Kidney epithelial cell (primary cell): ENCODE measurements around the gene MEGF6. TPM values are rescaled to one million over a fixed set of nuclear protein-coding genes. Genes with fewer than 3 reads are reported as not detected.

Experiments used
- DNase-seq: peaks from one replicate; pipeline ENCODE4 v3.0.0-alpha.2; 2010; ENCODE audit warnings: low read depth
- H3K27me3 ChIP-seq: 2 replicates; pipeline ENCODE4 v1.6.0; 2011; ENCODE audit warnings: low read length; ENCODE audit not compliant: control insufficient read depth, insufficient read depth
- H3K36me3 ChIP-seq: 2 replicates; pipeline ENCODE4 v1.5.1; 2011; ENCODE audit warnings: low read length; ENCODE audit not compliant: control insufficient read depth, insufficient read depth
- H3K4me3 ChIP-seq: 2 replicates; pipeline ENCODE4 v1.5.1; 2011; ENCODE audit warnings: low read depth, mild to moderate bottlenecking, control low read depth, low read length
- CTCF ChIP-seq: IDR thresholded peaks from 2 replicates; pipeline ENCODE4 v1.5.1; 2011; ENCODE audit warnings: mild to moderate bottlenecking, moderate library complexity, low read length, control low read depth, inconsistent platforms; ENCODE audit not compliant: insufficient read depth, poor library complexity, severe bottlenecking
- total RNA-seq: library from RNA; depleted of rRNA; stranded (reverse); fragments of >200 nt; gene quantifications from 2 replicates; pipeline ENCODE4 v1.2.3, GENCODE V29; 2015

Gene MEGF6
- total RNA-seq, 1 donor from 2014 or later = 13.1 TPM

GRCh38 chr1:3468236-3469103 is 142.8 kb downstream of the MEGF6 start:
- DNase-seq = no peak
- TF ChIP-seq CTCF = no peak
- H3K27me3 ChIP-seq = no peaks in the 10 kb centered on the region
- no peak overlapping the region for H3K4me3 ChIP-seq
- no peaks in the 10 kb centered on the region for H3K36me3 ChIP-seq

DNA sequence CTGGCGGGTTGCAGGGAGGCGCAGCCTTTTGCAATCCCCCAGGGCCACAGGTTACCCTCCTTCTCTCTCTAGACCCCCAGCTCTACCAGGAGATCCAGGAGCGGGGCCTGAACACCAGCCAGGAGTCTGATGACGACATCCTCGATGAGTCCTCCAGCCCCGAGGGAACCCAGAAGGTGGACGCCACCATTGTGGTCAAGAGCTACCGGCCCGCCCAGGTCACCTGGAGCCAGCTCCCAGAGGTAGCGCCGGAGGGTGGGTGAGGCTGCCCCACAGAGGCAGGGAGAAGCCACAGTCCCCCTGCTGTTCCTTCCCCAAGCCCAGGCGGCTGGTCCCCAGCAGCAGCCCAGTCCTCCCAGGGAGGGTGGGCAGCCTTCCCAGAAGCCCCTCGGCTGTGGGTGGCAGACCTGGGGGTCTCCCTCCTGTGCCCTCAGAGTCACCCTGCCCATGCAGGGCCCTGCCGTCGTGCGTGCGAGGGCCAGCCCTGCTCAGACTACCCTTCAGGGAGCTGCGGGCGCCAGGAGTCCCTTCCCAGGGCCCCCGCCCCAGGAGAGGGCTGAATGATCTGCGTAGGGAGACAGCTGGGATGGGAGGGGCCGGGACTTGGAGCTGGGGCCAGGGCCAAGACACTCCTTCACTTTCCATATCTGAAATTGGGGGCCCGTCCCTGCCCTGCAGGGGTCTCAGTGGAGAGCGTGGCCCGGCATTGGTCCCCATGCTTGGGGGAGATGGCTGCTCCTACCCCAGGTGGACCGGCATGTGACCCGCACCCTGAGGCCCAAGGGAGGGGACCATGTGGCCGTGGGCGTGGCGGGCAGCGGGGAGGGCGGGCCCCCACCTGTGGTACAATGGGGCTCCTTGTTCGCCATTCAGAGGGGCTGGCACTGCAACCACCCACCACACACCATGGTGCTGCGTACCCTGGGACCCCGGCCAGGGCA is 143.9 kb downstream of the MEGF6 start:
- TF ChIP-seq CTCF = no peak
- H3K36me3 ChIP-seq = no peaks in the 10 kb centered on the region
- H3K4me3 ChIP-seq = no peak overlapping the region
- H3K27me3 ChIP-seq = no peaks in the 10 kb centered on the region
- DNase-seq = no peak

DNA sequence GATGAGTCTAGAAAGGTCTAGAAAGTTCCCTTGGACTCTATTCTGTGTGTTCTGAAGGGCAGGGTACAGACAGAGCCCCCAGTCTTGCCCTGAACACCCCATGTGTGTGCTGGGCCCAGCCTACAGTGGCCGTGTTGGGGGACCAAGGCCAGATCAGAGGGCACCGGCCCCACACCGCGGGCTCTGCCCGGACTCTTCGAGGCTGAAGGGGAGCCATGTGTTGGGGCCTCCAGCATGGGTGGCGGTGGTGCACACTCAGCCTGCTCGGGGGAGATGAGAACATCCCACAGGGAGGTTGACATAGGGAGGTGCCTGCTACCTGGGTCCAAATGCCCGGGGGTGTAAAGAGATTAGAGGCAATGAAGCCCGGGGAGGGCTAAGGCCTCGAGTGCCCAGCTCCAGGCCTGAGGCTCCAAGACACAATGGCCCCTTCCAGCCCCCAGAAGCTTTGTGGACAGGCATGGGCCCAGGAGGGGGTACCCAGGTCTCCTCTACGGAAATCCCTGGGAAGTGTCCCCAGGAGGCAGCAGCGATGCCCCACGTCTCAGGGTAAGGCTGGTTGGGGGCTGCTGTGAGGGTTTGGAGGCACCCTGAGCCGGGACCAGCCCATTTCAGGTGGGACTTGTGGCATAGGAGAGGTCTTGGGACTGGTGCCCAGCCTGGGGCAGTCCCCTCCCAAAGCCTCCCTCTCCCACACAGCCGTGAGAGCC is 144.8 kb downstream of the MEGF6 start:
- no peaks in the 10 kb centered on the region for H3K27me3 ChIP-seq
- H3K4me3 ChIP-seq = no peak overlapping the region
- no peak for TF ChIP-seq CTCF
- no peaks in the 10 kb centered on the region for H3K36me3 ChIP-seq
- DNase-seq = no peak

- no peak for TF ChIP-seq CTCF
- Histone ChIP-seq H3K27me3 (no peaks in the 10 kb centered on the region), H3K36me3 (no peaks in the 10 kb centered on the region), H3K4me3 (no peak overlapping the region)
- DNase-seq = no peak
Observed at GRCh38 chr1:3465935-3466321, 145.4 kb downstream of the MEGF6 start.

- no peak overlapping the region for H3K4me3 ChIP-seq
- no peak for DNase-seq
- H3K36me3 ChIP-seq = no peaks in the 10 kb centered on the region
- no peak for TF ChIP-seq CTCF
- H3K27me3 ChIP-seq = no peaks in the 10 kb centered on the region
Observed at GRCh38 chr1:3465091-3465934, 146.0 kb downstream of the MEGF6 start.
